Measurements from ENCODE around the gene NUDT5.

NUDT5 gene

DNA sequence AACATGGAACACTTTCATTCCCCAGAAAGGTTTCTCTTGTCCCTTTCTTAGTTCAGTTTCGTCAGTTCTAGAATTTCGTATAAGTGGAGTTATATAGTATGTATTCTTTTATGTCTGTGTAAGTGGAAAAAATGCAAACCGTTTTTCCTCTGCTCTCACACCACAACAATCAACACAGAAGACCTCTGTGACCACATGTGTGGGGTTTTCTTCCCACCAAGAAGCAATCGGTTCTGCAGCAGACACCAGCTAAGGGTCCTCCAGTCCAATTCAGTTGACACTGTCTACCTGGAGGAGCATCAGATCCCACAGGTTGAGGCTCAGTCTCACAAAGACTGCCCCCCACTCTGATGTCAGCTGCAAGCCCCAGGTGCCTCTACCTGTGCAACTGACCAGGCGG lies 6.5 kb upstream of the NUDT5 start:
- no peak overlapping the region for H2AFZ ChIP-seq (ENCODE audit: low read depth, low read length)
- no peaks in the 10 kb centered on the region for H3K9me3 ChIP-seq (ENCODE audit: insufficient read depth, low read length)
- H3K4me3 ChIP-seq (ENCODE audit: low read length) = no peak overlapping the region
- peaks cover 28% of the 10 kb centered on the region for H3K36me3 ChIP-seq (replicated peaks; ENCODE audit: low read depth, low read length)
- H3K9ac ChIP-seq (ENCODE audit: low read length) = no peak overlapping the region
- H3K27me3 ChIP-seq (ENCODE audit: low read depth, low read length) = no peaks in the 10 kb centered on the region
- no peak overlapping the region for H3K4me2 ChIP-seq (ENCODE audit: low read length)
- peaks cover 10% of the 10 kb centered on the region for H4K20me1 ChIP-seq (ENCODE audit: insufficient read depth, low read length)
- peaks cover 96% of the 10 kb centered on the region for H3K79me2 ChIP-seq (ENCODE audit: low read length)
- peaks cover 19% of the 10 kb centered on the region for H3K4me1 ChIP-seq (ENCODE audit: low read length)
- H3K27ac ChIP-seq (ENCODE audit: low read length) = no peak overlapping the region
- no peak for TF ChIP-seq EZH2phosphoT487 (IDR thresholded peaks at IDR 0.05; ENCODE audit: low read depth)
- TF ChIP-seq, protein P1, sequence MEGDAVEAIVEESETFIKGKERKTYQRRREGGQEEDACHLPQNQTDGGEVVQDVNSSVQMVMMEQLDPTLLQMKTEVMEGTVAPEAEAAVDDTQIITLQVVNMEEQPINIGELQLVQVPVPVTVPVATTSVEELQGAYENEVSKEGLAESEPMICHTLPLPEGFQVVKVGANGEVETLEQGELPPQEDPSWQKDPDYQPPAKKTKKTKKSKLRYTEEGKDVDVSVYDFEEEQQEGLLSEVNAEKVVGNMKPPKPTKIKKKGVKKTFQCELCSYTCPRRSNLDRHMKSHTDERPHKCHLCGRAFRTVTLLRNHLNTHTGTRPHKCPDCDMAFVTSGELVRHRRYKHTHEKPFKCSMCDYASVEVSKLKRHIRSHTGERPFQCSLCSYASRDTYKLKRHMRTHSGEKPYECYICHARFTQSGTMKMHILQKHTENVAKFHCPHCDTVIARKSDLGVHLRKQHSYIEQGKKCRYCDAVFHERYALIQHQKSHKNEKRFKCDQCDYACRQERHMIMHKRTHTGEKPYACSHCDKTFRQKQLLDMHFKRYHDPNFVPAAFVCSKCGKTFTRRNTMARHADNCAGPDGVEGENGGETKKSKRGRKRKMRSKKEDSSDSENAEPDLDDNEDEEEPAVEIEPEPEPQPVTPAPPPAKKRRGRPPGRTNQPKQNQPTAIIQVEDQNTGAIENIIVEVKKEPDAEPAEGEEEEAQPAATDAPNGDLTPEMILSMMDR (IDR thresholded peaks at IDR 0.05; ENCODE audit: low read depth, low read length) = no peak

- H3K36me3 ChIP-seq (replicated peaks; ENCODE audit: low read depth, low read length) = peaks cover 27% of the 10 kb centered on the region
- no peak overlapping the region for H3K27ac ChIP-seq (ENCODE audit: low read length)
- TF ChIP-seq, protein P1 (IDR thresholded peaks at IDR 0.05; ENCODE audit: low read depth, low read length) = no peak
- no peak for TF ChIP-seq EZH2phosphoT487 (IDR thresholded peaks at IDR 0.05; ENCODE audit: low read depth)
These were observed 5.9 kb upstream of the NUDT5 start for GRCh38 chr10:12201543-12201942.

GRCh38 chr10:12200850-12201249 lies 5.2 kb upstream of the NUDT5 start:
- Histone ChIP-seq H4K20me1 (ENCODE audit: insufficient read depth, low read length) (peaks cover 10% of the 10 kb centered on the region), H3K4me1 (ENCODE audit: low read length) (peaks cover 19% of the 10 kb centered on the region), H3K9ac (ENCODE audit: low read length) (no peak overlapping the region), H3K9me3 (ENCODE audit: insufficient read depth, low read length) (no peaks in the 10 kb centered on the region), H3K4me3 (ENCODE audit: low read length) (no peak overlapping the region), H3K4me2 (ENCODE audit: low read length) (no peak overlapping the region), H3K27me3 (ENCODE audit: low read depth, low read length) (no peaks in the 10 kb centered on the region), H2AFZ (ENCODE audit: low read depth, low read length) (no peak overlapping the region), H3K79me2 (ENCODE audit: low read length) (peaks cover 96% of the 10 kb centered on the region), H3K36me3 (replicated peaks; ENCODE audit: low read depth, low read length) (peaks cover 27% of the 10 kb centered on the region), H3K27ac (ENCODE audit: low read length) (no peak overlapping the region)
- TF ChIP-seq EZH2phosphoT487 (IDR thresholded peaks at IDR 0.05; ENCODE audit: low read depth) = no peak
- TF ChIP-seq, protein P1 (IDR thresholded peaks at IDR 0.05; ENCODE audit: low read depth, low read length) = no peak

More at GRCh38 chr10:12201543-12201942, 5.9 kb upstream of the NUDT5 start:
- Histone ChIP-seq H3K4me1 (ENCODE audit: low read length) (peaks cover 19% of the 10 kb centered on the region), H3K9me3 (ENCODE audit: insufficient read depth, low read length) (no peaks in the 10 kb centered on the region), H3K79me2 (ENCODE audit: low read length) (peaks cover 96% of the 10 kb centered on the region), H3K4me2 (ENCODE audit: low read length) (no peak overlapping the region), H3K9ac (ENCODE audit: low read length) (no peak overlapping the region), H3K4me3 (ENCODE audit: low read length) (no peak overlapping the region), H4K20me1 (ENCODE audit: insufficient read depth, low read length) (peaks cover 10% of the 10 kb centered on the region), H3K27me3 (ENCODE audit: low read depth, low read length) (no peaks in the 10 kb centered on the region), H2AFZ (ENCODE audit: low read depth, low read length) (no peak overlapping the region)

DNA sequence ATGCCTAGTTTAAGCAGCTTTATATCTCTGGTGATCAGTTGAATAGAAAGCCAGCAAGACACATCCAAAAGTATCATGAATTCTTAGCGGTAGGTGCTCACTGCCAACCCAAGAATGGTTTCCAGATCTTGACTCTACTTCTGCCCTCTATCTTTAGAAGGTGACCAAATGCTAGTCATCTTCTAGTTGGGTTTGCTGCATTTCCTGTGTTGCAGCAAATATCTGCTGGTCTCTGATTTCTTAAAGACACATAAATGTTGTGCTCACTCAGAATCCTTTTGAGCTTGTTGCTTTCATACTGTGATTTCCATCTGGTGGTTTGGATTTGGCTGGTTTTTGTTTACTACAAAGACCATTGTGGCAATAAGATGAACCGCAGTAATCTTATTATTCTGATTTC lies 2.5 kb upstream of the NUDT5 start:
- Histone ChIP-seq H3K79me2 (ENCODE audit: low read length) (peaks cover 98% of the 10 kb centered on the region), H2AFZ (ENCODE audit: low read depth, low read length) (no peak overlapping the region), H3K4me1 (ENCODE audit: low read length) (peaks cover 25% of the 10 kb centered on the region), H4K20me1 (ENCODE audit: insufficient read depth, low read length) (peaks cover 10% of the 10 kb centered on the region), H3K9ac (ENCODE audit: low read length) (no peak overlapping the region), H3K27ac (ENCODE audit: low read length) (peak overlapping the region; percentile 65), H3K27me3 (ENCODE audit: low read depth, low read length) (no peaks in the 10 kb centered on the region), H3K9me3 (ENCODE audit: insufficient read depth, low read length) (no peaks in the 10 kb centered on the region), H3K4me2 (ENCODE audit: low read length) (peak overlapping the region; percentile 32), H3K4me3 (ENCODE audit: low read length) (no peak overlapping the region), H3K36me3 (replicated peaks; ENCODE audit: low read depth, low read length) (peaks cover 21% of the 10 kb centered on the region)
- TF ChIP-seq, protein P1 (IDR thresholded peaks at IDR 0.05; ENCODE audit: low read depth, low read length) = no peak
- TF ChIP-seq EZH2phosphoT487 (IDR thresholded peaks at IDR 0.05; ENCODE audit: low read depth) = no peak

All from OCI-LY3 (cell line).